ENCODE results near the gene FARS2.

DNA sequence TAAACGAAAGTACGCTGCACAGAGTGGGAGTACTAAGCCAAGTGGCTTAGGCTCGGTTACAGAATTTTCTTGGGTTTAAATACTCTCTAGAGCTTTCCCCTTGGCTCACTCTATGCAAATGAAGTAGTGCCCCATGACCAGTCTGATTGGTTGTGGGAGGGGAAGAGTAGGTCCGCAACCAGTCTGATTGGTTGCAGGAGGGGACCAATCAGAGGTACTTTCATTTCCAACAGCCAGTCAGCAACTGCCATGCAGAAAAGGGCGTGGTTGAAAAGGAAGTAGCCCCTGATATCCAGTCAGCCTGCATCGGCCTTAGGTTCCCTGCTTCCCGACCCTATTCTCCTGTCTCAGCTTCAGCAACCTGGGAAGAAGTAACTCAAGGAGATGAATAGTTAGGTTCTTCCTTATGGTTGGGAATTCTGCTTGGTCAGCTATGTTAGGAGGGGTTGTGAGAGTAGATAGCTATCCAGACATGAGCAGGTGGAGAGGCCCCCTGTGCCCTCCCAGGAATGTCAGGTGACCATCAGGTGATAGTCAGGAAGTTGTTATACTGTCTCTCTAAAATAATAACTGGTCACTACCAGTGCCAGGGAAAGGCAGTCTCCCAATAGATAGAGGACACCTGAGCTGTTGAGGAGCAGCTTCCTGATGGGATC lies 57.4 kb downstream of the FARS2 start:
- TF ChIP-seq CTCF (IDR thresholded peaks at IDR 0.05; ENCODE audit: low read depth, low read length), result no peak
- TF ChIP-seq, protein P1, sequence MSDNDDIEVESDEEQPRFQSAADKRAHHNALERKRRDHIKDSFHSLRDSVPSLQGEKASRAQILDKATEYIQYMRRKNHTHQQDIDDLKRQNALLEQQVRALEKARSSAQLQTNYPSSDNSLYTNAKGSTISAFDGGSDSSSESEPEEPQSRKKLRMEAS (IDR thresholded peaks at IDR 0.05; ENCODE audit: low read depth, low read length), result no peak

All from NB4 (cell line).